ENCODE measurements around the gene CDYL. TPM values are rescaled to one million over a fixed set of nuclear protein-coding genes. Genes with fewer than 3 reads are reported as not detected.
"Not testable (repeated sequence)": the region's sequence is repeated elsewhere in the genome, so short reads cannot be mapped to it uniquely, and the experiment has no call there.

The CDYL gene
- total RNA-seq, 2 donors from 2014 or later, result 38.7 to 38.8 TPM

- no peak for DNase-seq (ENCODE audit: low spot score)
- intact Hi-C loops (cut with DNase I), result no loop called here
Observed at GRCh38 chr6:4819706-4820283, 43.6 kb downstream of the CDYL start.

DNA sequence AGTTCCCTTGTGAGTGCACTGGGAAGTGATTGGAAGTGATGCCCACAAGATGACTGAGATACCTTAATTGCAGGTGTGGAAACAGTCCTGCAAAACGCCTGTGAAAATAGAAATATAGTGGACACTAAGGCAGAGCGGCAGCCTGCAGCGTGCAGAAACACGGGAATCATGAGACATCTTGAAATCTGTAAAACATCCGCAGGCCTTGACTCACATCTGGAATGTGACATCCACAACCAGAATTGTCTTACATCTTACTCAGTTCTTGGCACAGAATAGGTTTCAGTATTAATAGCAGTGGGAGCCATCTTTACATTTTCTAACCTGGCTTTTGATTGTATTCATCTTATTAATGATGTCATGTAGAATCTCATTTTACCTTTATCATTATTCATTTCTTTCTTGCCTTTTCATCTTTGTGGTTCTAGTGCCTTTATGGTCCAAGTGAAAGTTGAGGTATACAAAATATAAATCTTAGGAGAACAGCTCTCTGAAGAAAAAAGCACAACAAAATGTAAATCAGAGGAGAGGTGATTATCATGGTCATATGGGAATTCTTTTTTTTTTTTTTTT is 44.6 kb downstream of the CDYL start:
- intact Hi-C loops (cut with DNase I), result no loop called here
- no peak for DNase-seq (ENCODE audit: low spot score)

GRCh38 chr6:4822476-4822875 is 46.3 kb downstream of the CDYL start:
- DNase-seq (ENCODE audit: low spot score), result no peak
- intact Hi-C loops (cut with DNase I), result no loop called here

- DNase-seq (ENCODE audit: low spot score), result no peak
- intact Hi-C loops (cut with DNase I), result no loop called here
Observed at GRCh38 chr6:4828187-4828698, 52.0 kb downstream of the CDYL start.

DNA sequence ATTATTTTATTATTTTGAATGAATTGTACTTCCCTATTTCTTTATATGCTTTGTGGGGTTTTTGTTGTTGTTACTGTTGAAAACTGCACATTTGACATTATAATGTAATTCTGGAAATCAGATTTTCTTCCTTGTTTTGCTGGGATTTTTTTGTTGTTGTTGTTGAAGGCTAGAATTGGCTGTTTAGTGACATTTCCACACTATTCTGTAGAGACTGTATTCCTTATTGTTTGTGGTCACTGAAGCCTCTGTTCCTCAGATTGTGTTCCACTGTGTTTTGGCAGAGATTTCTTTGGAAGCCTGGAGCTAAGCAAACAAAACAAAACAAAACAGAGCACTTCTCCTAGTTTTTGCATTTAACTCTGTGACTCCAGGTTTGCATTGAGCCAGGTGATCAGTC is 52.9 kb downstream of the CDYL start:
- intact Hi-C loops (cut with DNase I), result no loop called here
- no peak for DNase-seq (ENCODE audit: low spot score)

DNA sequence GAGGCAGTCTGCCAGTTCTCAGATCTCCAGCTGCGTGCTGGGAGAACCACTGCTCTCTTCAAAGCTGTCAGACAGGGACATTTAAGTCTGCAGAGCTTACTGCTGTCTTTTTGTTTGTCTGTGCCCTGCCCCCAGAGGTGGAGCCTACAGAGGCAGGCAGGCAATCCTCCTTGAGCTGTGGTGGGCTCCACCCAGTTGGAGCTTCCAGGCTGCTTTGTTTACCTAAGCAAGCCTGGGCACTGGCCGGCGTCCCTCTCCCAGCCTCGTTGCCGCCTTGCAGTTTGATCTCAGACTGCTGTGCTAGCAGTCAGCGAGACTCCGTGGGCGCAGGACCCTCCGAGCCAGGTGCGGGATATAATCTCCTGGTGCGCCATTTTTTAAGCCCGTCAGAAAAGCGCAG is 59.3 kb downstream of the CDYL start:
- intact Hi-C loops (cut with DNase I); DNase-seq (ENCODE audit: low spot score): not testable (repeated sequence)

GRCh38 chr6:4840169-4840568 is 64.0 kb downstream of the CDYL start:
- no peak for DNase-seq (ENCODE audit: low spot score)
- intact Hi-C loops (cut with DNase I), result no loop called here

GRCh38 chr6:4844108-4844507 is 67.9 kb downstream of the CDYL start:
- intact Hi-C loops (cut with DNase I), result no loop called here
- no peak for DNase-seq (ENCODE audit: low spot score)

- DNase-seq (ENCODE audit: low spot score), result no peak
- intact Hi-C loops (cut with DNase I), result no loop called here
Observed at GRCh38 chr6:4846387-4846786, 70.2 kb downstream of the CDYL start.

DNA sequence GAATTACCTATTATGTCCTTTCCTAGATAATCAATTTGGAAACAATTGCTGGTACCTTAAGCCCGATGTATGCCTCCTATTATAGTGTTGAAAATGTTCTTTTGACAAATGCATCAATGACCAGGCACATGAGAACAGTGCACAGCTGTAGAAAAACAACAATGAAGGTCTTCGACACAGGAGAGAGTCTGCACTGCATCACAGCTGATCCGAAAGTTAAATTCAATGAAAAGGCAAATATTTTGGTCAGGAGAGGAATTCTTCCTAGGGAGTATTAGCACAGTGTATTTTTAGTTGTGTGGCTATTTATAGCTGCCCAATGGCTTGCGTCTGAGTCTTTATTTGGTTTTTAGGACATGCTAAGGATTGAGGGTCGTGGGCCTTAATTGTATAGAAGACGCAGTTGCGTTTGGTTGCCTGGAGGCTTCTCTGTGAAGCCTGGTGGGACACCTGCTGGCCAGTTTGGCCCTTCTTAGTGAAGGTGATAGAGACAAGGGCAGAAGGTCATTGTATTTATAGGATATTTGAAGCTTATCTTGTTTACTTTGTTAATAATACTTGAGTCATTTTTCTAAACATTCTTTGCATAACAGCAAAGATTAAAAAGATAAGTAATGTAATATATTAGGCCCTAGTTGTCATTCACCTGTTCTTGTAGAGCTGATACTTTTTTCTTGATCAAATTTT is 72.3 kb downstream of the CDYL start:
- no peak for DNase-seq (ENCODE audit: low spot score)
- intact Hi-C loops (cut with DNase I), result no loop called here

DNA sequence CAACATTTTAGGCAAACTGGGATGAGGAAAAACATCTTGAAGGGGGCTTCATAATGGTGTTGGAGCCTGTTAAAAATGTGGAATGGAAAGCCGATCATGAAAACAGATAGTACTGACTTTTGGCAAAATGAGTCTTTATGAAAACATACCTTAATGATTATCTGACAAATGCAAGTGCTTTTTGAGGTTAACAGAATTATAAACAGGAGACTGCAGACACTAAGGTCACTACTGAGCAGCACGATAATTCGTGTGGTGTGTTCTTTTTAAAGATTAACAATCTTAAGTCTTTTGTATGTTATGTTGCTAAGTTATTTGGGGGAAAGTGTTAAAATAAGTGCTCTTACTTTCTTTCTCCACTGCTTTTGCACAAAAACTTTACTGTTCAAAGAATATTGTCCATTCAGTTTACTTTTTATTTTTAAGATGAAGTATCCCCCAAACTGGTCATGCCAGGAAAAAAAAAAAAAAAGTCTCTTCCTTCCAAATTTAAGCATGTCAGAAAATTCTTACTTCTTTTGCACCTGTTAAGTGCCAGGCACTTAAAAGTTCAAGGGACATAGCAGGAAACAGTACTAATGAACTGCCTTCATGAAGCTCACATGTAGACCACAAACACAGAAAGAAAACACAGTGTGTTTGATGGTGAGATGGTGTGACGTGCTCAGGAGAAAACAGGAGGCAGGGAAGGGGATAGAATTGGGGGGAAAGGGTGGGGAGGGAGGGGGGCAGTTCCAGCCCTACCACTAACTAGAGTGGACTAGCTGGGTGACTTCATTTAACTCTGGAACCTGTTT is 73.2 kb downstream of the CDYL start:
- DNase-seq (ENCODE audit: low spot score), result no peak

DNA sequence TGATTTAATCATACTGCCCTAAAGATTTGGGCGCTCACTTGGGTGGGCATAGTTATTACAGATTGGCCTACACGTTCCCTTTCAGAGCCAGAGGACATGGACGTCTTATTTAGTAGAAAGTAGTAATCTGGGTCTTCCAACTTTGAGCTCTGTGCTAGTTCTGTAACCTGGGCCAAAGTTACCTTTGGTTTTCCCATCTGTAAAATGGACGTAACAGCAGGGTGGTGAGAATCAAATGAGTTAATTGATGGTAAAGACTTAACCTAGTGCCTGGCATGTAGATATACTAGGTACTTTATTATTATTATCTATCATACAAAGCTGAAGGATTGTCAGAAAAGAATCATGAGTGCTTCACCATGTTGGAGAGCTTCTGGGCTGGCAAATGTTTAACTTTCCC is 74.8 kb downstream of the CDYL start:
- intact Hi-C loops (cut with DNase I), result no loop called here
- no peak for DNase-seq (ENCODE audit: low spot score)

More for the DNA sequence above, 73.2 kb downstream of the CDYL start:
- intact Hi-C loops (cut with DNase I), result no loop called here

DNA sequence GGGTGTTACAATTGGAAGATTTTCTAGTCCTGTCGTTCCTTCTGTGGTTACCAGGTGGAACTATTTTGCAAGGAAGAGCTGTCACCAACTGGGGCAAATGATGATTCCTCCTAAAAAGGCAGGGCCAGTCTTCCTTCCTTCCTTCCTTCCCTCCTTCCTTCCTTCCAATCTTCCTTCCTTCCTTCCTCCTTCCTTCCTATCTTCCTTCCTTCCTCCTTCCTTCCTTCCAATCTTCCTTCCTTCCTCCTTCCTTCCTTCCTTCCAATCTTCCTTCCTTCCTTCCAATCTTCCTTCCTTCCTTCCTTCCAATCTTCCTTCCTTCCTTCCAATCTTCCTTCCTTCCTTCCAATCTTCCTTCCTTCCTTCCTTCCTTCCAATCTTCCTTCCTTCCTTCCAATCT is 76.0 kb downstream of the CDYL start:
- DNase-seq (ENCODE audit: low spot score); intact Hi-C loops (cut with DNase I): not testable (repeated sequence)

GRCh38 chr6:4852938-4853337 is 76.7 kb downstream of the CDYL start:
- intact Hi-C loops (cut with DNase I), result no loop called here
- DNase-seq (ENCODE audit: low spot score), result no peak

DNA sequence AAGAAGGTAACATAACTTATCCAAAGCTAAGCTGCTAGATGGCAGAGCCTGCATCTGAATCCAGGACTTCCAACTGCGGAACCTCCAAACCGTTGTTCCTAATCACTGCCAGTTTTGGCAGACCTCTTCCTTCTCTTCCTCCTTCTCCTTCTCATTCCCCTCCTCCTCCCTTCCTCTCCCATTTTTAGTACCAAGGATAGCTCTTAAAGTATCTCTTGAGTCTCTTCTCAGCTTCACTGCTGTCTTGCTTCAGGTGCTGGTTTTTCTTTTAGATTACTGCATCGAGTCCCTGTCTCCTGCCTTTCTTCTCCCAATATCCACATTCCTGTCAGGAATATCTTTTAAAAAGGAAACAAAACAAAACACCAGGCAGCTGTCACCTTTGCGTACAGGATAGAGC is 77.1 kb downstream of the CDYL start:
- intact Hi-C loops (cut with DNase I), result no loop called here
- DNase-seq (ENCODE audit: low spot score), result no peak

DNA sequence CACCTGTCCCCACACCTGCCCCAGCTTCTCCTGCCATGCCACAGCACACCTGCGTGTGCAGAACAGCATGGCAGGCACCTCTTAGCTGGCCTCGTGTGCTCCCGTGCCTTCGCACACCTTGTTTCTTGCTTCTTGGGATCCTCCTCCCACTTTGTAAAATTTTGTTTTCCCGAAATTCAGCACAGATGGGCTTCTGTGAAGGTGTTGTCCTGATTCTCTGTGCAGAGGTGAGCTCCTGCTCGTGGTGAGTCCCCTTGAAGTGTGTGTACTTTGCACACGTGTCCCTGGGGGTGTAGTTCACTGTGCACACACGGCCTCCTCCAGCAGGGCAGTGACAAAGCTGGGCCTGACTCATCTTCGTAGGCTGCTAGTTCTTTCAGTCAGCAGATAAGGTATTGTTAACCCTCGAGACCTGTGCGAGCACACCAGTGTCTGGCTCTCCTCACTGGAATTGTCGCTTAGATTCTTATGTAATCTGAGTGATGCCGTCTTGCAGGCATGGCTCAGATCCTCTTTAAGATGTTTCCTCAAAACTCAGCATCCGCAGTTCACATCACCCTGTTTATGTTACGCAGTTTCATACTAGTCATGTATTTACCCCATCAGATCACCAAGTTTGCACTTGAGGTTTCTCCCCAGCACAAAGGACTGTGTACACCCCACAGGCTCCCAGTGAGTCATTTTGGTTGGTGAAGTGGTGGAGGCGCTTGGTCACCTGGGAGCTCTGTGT is 77.7 kb downstream of the CDYL start:
- intact Hi-C loops (cut with DNase I), result no loop called here
- no peak for DNase-seq (ENCODE audit: low spot score)

DNA sequence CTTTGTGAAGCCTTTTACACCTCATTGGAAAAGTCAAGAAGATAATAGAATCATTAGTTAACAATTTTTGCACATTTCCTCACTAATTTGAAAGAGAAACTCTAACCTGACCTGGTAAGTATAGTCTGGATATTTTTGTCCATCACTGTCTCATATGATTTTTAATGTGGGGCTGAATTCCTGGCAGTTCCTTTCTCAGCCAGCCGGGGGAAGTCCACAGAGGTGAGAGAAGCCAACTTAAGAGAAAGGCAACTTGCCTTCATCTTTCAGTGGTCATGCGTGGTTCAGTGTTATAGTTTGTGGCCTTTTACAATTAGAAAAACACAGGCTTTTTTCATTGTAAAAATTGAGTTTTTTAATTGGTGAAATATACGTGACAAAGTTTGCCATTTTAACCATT is 80.6 kb downstream of the CDYL start:
- intact Hi-C loops (cut with DNase I), result no loop called here
- no peak for DNase-seq (ENCODE audit: low spot score)

DNA sequence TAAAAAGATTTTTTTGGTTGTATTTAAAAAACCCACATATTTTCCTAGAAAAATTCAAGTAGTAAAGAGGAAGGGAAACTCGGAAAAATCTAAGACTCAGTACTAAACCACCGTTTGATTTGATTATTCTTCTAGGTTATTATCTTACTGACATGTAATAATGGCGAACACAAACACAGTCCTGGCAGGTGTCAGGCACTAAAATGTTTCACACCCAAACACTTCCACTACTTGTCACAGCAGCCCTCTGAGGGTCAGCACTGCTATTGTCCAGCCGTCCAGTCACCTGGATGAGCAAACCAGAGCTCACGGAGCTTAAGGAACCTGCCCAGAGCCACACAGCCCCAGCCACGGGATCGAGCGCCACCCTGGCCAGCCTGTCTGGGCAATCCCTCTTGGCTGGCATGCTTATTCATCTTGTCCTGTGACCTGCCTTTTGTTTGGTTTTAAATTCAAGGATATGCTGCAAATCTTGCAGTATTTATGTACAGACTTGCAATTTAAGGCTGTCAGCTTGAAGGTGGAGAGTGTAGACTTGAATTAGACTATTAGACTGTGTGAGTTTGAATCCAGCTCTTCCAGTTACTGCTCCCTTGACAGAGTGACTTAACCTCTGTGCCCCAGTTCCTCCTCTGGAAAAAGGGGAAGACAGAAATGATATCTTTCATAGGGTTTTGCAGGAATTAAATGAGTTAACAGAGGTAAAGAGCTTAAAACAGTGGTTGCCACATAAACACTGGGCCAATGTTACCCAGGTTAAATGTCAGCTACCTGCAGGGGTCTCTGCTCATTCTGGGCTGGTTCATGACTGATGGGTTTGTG is 82.2 kb downstream of the CDYL start:
- intact Hi-C loops (cut with DNase I), result no loop called here
- no peak for DNase-seq (ENCODE audit: low spot score)

GRCh38 chr6:4860387-4860786 is 84.2 kb downstream of the CDYL start:
- no peak for DNase-seq (ENCODE audit: low spot score)
- intact Hi-C loops (cut with DNase I), result no loop called here

Data from posterior vena cava (tissue), 2 donors.